CD8-positive, alpha-beta memory T cell (primary cell): ENCODE results near the gene SEMA3D. TPM values are rescaled to one million over a fixed set of nuclear protein-coding genes. Genes with fewer than 3 reads are reported as not detected.

ENCODE experiments used
- CTCF ChIA-PET: fragments of 350-600 bp; sonication (Branson Sonifier 250); formaldehyde crosslinking; loops from one replicate; lab custom pipeline; 2021; ENCODE audit warnings: antibody characterized with exemption; lab: Charles Lee
- POLR2A ChIA-PET: fragments of 350-600 bp; sonication (Branson Sonifier 250); formaldehyde crosslinking; loops from one replicate; lab custom pipeline; 2021; ENCODE audit warnings: antibody characterized with exemption; lab: Charles Lee
- DNase-seq, 5 donors: peaks; one replicate each; pipeline versions ENCODE4 v3.0.0 to v3.0.0-alpha.2; 2020 to 2022; ENCODE audit warnings: mixed read lengths in 1 of 5
- H3K27ac ChIP-seq: one replicate; pipeline ENCODE4 v1.7.0; 2013; ENCODE audit warnings: low read depth, mild to moderate bottlenecking, low read length, moderate library complexity
- H3K27me3 ChIP-seq: 2 replicates; pipeline ENCODE4 v1.7.0; 2013; ENCODE audit warnings: low read length, mild to moderate bottlenecking; ENCODE audit not compliant: insufficient read depth, poor library complexity, severe bottlenecking
- H3K36me3 ChIP-seq: 2 replicates; pipeline ENCODE4 v1.7.0; 2013; ENCODE audit warnings: mild to moderate bottlenecking, low read length, moderate library complexity; ENCODE audit not compliant: insufficient read depth
- H3K4me1 ChIP-seq: 2 replicates; pipeline ENCODE4 v1.7.0; 2013; ENCODE audit warnings: mild to moderate bottlenecking, low read length, moderate library complexity; ENCODE audit not compliant: insufficient read depth
- H3K4me3 ChIP-seq: 2 replicates; pipeline ENCODE4 v1.7.0; 2013; ENCODE audit warnings: mild to moderate bottlenecking, low read length
- H3K9me3 ChIP-seq: 2 replicates; pipeline ENCODE4 v1.7.0; 2013; ENCODE audit warnings: mild to moderate bottlenecking, low read length
- H3K27ac Mint-ChIP-seq, 8 donors: one replicate each; pipeline ENCODE4 v1.8.0; 2020 to 2021; ENCODE audit warnings: mixed read lengths in 8 of 8, mild to moderate bottlenecking in 6 of 8, inconsistent platforms in 3 of 8, moderate library complexity in 3 of 8
- H3K27me3 Mint-ChIP-seq, 2 donors: one replicate each; pipeline ENCODE4 v1.8.0; 2020 to 2021; ENCODE audit warnings: mixed read lengths in 2 of 2, mild to moderate bottlenecking in 1 of 2, moderate library complexity in 1 of 2
- H3K36me3 Mint-ChIP-seq, 3 donors: one replicate each; pipeline ENCODE4 v1.8.0; 2020 to 2021; ENCODE audit warnings: mixed read lengths in 3 of 3, inconsistent platforms in 1 of 3, mild to moderate bottlenecking in 1 of 3
- H3K4me1 Mint-ChIP-seq, 3 donors: one replicate each; pipeline ENCODE4 v1.8.0; 2020 to 2021; ENCODE audit warnings: mixed read lengths in 3 of 3, inconsistent platforms in 1 of 3, mild to moderate bottlenecking in 1 of 3
- H3K4me3 Mint-ChIP-seq, 7 donors: one replicate each; pipeline ENCODE4 v1.8.0; 2020 to 2021; ENCODE audit warnings: mixed read lengths in 7 of 7, mild to moderate bottlenecking in 6 of 7, moderate library complexity in 4 of 7, inconsistent platforms in 2 of 7
- H3K9me3 Mint-ChIP-seq, 5 donors: one replicate each; pipeline ENCODE4 v1.8.0; 2020 to 2022; ENCODE audit warnings: mixed read lengths in 5 of 5, mild to moderate bottlenecking in 3 of 5, moderate library complexity in 2 of 5, inconsistent platforms in 1 of 5
- polyA plus RNA-seq: library from polyadenylated mRNA; unstranded; fragments of 300-500 nt; fragmentation: Illumina TruSeq; gene quantifications from one replicate; pipeline ENCODE4 v1.2.3, GENCODE V29; 2021
- total RNA-seq, 2 experiments: library from RNA; stranded (reverse); gene quantifications; one replicate each; pipeline ENCODE4 v1.2.3, GENCODE V29; 2021

SEMA3D gene
- total and polyA plus RNA-seq, 3 experiments from 2014 or later = not detected

DNA sequence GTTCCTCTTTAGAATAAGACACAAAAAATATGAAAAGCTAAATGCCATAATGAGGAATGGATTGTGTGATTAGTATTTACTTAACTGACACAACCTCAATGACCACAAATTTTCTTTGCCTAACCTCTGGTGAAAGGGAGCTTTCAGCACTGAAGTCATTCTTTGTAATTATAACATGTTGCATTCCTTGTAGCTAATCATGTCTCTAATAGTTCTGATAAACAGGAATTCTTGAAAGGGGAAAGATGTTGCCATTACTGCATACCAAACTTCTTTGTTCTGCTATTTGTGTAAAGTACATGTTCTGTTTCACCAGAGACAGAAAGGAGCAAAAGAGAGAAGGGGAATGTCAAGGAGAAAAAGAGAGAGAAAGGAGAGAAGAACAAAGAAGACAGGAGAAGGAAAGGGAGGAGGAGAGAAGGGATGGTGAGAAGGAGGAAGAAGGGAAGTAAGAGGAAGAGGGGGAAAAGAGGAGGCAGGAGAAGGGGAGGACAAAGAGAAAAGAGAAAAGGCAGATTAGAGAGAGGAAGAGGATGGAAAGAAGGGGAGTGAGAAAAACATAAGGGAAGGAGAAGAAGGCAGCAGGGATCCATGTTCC is 120.9 kb downstream of the SEMA3D start:
- Histone ChIP-seq H3K27me3 (no peaks in the 10 kb centered on the region), H3K4me1 (no peaks in the 10 kb centered on the region), H3K27ac (no peak overlapping the region), H3K4me3 (no peak overlapping the region), H3K36me3 (no peaks in the 10 kb centered on the region), H3K9me3 (no peaks in the 10 kb centered on the region)
- Mint-ChIP-seq H3K27me3 (no peaks in the 10 kb centered on the region), H3K9me3 (peaks cover 0 to 30% (median 5%) of the 10 kb centered on the region in 5 donors), H3K36me3 (no peaks in the 10 kb centered on the region), H3K4me3 (no peak overlapping the region), H3K27ac (no peak overlapping the region), H3K4me1 (no peaks in the 10 kb centered on the region)
- POLR2A ChIA-PET = no interaction called here
- CTCF ChIA-PET = interaction anchor here (0.9 kb wide), 1 partner anchor 11 kb away, joined by 3 read pairs; no protein-coding TSS in a partner anchor
- no peak for DNase-seq

DNA sequence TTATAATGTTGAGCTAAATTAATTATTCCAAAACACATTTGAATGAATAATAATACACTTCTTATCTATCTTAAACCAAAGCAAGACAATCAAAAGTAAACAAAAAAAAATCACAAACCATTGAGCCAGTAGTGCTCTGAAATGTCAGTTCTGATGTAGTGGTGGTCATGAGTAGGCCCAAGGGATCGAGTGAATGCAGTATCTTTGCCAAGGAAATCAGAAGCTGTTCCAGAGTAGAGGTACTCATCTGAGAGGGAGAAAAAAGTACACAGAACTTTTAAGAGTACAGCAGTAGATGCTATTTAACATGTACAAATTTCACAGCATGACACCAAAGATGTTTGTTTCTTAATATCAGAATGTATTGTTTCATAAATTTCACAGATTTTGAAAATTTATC is 121.5 kb downstream of the SEMA3D start:
- Histone ChIP-seq H3K36me3 (no peaks in the 10 kb centered on the region), H3K27me3 (no peaks in the 10 kb centered on the region), H3K4me1 (no peaks in the 10 kb centered on the region), H3K27ac (no peak overlapping the region), H3K4me3 (no peak overlapping the region), H3K9me3 (no peaks in the 10 kb centered on the region)
- CTCF ChIA-PET = interaction anchor here (0.9 kb wide), 1 partner anchor 11 kb away, joined by 3 read pairs; no protein-coding TSS in a partner anchor
- no peak overlapping the region for H3K4me3 Mint-ChIP-seq
- POLR2A ChIA-PET = no interaction called here
- H3K27me3 Mint-ChIP-seq = no peaks in the 10 kb centered on the region
- H3K27ac Mint-ChIP-seq = no peak overlapping the region
- H3K4me1 Mint-ChIP-seq = no peaks in the 10 kb centered on the region
- peaks cover 0 to 28% (median 8%) of the 10 kb centered on the region in 5 donors for H3K9me3 Mint-ChIP-seq
- no peak for DNase-seq
- no peaks in the 10 kb centered on the region for H3K36me3 Mint-ChIP-seq

DNA sequence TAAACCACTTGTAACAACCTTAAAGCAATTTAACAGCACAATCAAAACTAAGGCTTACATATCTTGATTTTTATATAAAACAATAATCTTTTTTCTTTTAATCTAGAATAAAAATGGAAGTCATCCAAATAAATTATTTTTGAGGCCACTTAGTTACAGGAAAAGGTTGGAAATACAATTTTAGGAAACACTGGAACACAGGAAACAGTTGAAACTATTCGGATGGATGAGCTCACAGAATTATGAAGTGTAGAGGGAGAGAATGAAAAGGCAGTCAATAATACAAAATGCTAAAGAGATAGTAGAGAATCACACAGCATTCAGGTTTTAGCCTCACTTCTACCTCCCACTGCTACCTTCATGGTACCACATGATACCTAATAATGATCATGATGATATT is 124.2 kb downstream of the SEMA3D start:
- no peak for DNase-seq
- H3K9me3 Mint-ChIP-seq = peaks cover 0 to 29% (median 13%) of the 10 kb centered on the region in 5 donors
- Histone ChIP-seq H3K9me3 (no peaks in the 10 kb centered on the region), H3K27me3 (no peaks in the 10 kb centered on the region), H3K4me1 (no peaks in the 10 kb centered on the region), H3K36me3 (no peaks in the 10 kb centered on the region), H3K27ac (no peak overlapping the region), H3K4me3 (no peak overlapping the region)
- H3K27ac Mint-ChIP-seq = no peak overlapping the region
- CTCF ChIA-PET = interaction anchor here (1.7 kb wide), 1 partner anchor 8 kb away, joined by 4 read pairs; no protein-coding TSS in a partner anchor
- H3K27me3 Mint-ChIP-seq = no peaks in the 10 kb centered on the region
- H3K36me3 Mint-ChIP-seq = no peaks in the 10 kb centered on the region
- POLR2A ChIA-PET = no interaction called here
- no peak overlapping the region for H3K4me3 Mint-ChIP-seq
- H3K4me1 Mint-ChIP-seq = no peaks in the 10 kb centered on the region

DNA sequence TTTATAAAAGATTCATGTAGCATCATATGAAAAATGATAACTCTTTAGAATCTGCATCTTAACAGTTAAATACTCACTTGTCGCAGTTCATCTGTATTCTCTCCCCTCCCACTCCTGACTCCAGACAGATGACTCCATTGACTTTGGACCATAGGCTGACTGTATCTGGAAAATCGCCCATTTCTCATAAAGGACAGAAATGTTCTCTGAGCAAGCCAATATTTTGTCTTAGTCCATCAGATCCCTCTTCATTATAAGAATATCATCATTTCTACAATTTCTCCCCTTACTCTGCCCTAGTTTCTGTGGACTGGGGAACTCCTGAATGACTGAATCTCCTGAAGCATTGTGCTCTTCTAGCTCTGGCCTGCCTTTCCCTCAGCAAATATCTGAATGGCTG is 125.4 kb downstream of the SEMA3D start:
- H3K27ac Mint-ChIP-seq = no peak overlapping the region
- Histone ChIP-seq H3K4me3 (no peak overlapping the region), H3K4me1 (no peaks in the 10 kb centered on the region), H3K36me3 (no peaks in the 10 kb centered on the region), H3K27ac (no peak overlapping the region), H3K9me3 (no peaks in the 10 kb centered on the region), H3K27me3 (no peaks in the 10 kb centered on the region)
- ChIA-PET CTCF (interaction anchor here (1.7 kb wide), 1 partner anchor 10 kb away, joined by 4 read pairs; no protein-coding TSS in a partner anchor), POLR2A (no interaction called here)
- no peaks in the 10 kb centered on the region for H3K36me3 Mint-ChIP-seq
- H3K4me3 Mint-ChIP-seq = no peak overlapping the region
- H3K4me1 Mint-ChIP-seq = no peaks in the 10 kb centered on the region
- H3K9me3 Mint-ChIP-seq = peaks cover 2 to 30% (median 13%) of the 10 kb centered on the region in 5 donors
- no peak for DNase-seq
- H3K27me3 Mint-ChIP-seq = no peaks in the 10 kb centered on the region

DNA sequence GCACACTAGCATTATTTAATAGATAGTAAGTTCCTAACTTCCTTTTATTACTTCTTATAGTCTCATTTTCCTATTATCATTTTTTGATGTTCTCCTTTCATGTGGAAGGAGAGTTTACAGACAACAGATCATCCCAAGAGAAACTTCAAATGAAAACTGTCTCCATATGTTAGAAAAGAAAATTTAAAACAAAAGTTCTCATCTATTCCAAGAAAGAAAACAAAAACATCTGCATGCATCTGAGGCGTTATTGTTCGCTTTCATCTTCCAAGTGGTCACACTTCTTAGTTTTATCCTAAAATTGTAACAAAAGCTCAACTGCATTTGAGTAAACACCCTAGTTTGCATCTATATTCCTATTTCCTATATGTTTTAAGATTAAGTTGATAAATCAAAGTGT is 126.2 kb downstream of the SEMA3D start:
- CTCF ChIA-PET = interaction anchor here (1.7 kb wide), 1 partner anchor 10 kb away, joined by 4 read pairs; no protein-coding TSS in a partner anchor
- H3K4me3 ChIP-seq = no peak overlapping the region
- H3K4me3 Mint-ChIP-seq = no peak overlapping the region
- no peaks in the 10 kb centered on the region for H3K4me1 Mint-ChIP-seq
- H3K27me3 ChIP-seq = no peaks in the 10 kb centered on the region
- H3K27me3 Mint-ChIP-seq = no peaks in the 10 kb centered on the region
- peaks cover 2 to 33% (median 9%) of the 10 kb centered on the region in 5 donors for H3K9me3 Mint-ChIP-seq
- no peak overlapping the region for H3K27ac ChIP-seq
- DNase-seq = no peak
- H3K9me3 ChIP-seq = no peaks in the 10 kb centered on the region
- no peak overlapping the region for H3K27ac Mint-ChIP-seq
- H3K36me3 Mint-ChIP-seq = no peaks in the 10 kb centered on the region
- POLR2A ChIA-PET = no interaction called here
- H3K36me3 ChIP-seq = no peaks in the 10 kb centered on the region
- H3K4me1 ChIP-seq = no peaks in the 10 kb centered on the region

DNA sequence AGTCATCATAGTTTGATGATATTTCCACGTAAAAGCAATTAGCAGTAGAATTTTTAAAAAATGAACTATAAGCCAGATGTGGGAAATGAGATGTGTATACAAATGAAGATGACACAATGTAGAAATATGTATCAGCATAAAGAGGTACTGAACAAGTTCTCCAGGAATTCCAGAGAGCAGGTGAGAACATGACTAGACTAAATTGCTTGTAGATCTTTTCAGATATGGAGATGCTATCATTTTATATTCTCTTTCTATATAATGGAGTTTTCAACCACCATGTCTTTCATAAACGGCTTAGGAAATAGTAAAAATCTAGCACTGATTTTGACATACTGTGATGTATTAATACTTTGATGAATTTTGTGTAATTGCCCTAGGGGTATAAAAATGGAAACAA is 130.9 kb downstream of the SEMA3D start:
- Histone ChIP-seq H3K9me3 (no peaks in the 10 kb centered on the region), H3K4me3 (no peak overlapping the region), H3K36me3 (no peaks in the 10 kb centered on the region), H3K27me3 (no peaks in the 10 kb centered on the region), H3K27ac (no peak overlapping the region), H3K4me1 (no peaks in the 10 kb centered on the region)
- no peaks in the 10 kb centered on the region for H3K36me3 Mint-ChIP-seq
- CTCF ChIA-PET = no interaction called here
- peaks cover 2 to 22% (median 10%) of the 10 kb centered on the region in 5 donors for H3K9me3 Mint-ChIP-seq
- no peak overlapping the region for H3K4me3 Mint-ChIP-seq
- H3K27me3 Mint-ChIP-seq = no peaks in the 10 kb centered on the region
- H3K27ac Mint-ChIP-seq = no peak overlapping the region
- no peaks in the 10 kb centered on the region for H3K4me1 Mint-ChIP-seq
- DNase-seq = no peak
- POLR2A ChIA-PET = no interaction called here

DNA sequence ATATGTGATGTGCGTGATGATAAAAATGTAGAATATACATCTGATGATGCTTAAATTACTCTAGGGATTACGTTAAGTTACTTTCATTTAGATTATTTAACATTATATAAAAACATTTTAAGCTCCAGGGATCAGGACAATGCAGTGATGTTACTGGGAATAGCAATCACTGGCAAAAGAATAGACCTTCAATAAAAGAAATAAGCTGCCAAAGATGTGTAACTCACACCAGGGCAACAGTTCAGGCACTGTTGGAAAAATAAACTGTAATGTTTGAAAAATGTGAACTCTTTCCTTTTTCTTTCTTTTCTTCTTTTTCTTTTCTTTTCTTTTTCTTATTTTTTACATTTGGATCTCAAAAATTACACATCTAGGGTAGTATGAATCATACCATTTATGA is 131.7 kb downstream of the SEMA3D start:
- ChIA-PET CTCF (interaction anchor here (1.3 kb wide), 1 partner anchor 11 kb away, joined by 3 read pairs; no protein-coding TSS in a partner anchor), POLR2A (no interaction called here)
- peaks cover 2 to 22% (median 6%) of the 10 kb centered on the region in 5 donors for H3K9me3 Mint-ChIP-seq
- no peaks in the 10 kb centered on the region for H3K4me1 Mint-ChIP-seq
- Histone ChIP-seq H3K4me1 (no peaks in the 10 kb centered on the region), H3K9me3 (no peaks in the 10 kb centered on the region), H3K27ac (no peak overlapping the region), H3K36me3 (no peaks in the 10 kb centered on the region), H3K27me3 (no peaks in the 10 kb centered on the region), H3K4me3 (no peak overlapping the region)
- no peak overlapping the region for H3K4me3 Mint-ChIP-seq
- H3K27me3 Mint-ChIP-seq = no peaks in the 10 kb centered on the region
- no peak overlapping the region for H3K27ac Mint-ChIP-seq
- DNase-seq = no peak
- no peaks in the 10 kb centered on the region for H3K36me3 Mint-ChIP-seq

DNA sequence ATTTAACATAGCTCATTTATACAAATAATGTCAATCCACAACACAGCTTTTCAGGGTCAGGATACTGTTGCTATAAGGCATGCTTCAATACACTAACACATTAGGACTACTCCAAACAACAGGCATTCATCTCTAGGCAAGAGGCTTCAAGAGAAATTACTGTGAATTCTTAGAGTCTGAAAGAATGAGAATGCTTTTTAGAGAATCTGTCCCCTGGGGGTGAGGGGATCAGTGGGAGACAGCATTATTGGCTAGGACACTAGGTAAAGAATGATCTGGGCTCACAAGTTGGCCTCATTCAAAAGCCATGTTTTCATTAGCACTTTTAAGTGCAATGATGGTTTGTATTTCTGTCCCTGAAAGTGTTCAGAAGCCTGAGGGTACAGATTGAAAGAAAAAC is 132.6 kb downstream of the SEMA3D start:
- CTCF ChIA-PET = interaction anchor here (1.3 kb wide), 1 partner anchor 12 kb away, joined by 3 read pairs; no protein-coding TSS in a partner anchor
- peaks cover 2 to 17% (median 5%) of the 10 kb centered on the region in 5 donors for H3K9me3 Mint-ChIP-seq
- H3K27me3 Mint-ChIP-seq = no peaks in the 10 kb centered on the region
- no peaks in the 10 kb centered on the region for H3K36me3 Mint-ChIP-seq
- Histone ChIP-seq H3K27ac (no peak overlapping the region), H3K36me3 (no peaks in the 10 kb centered on the region), H3K9me3 (no peaks in the 10 kb centered on the region), H3K4me1 (no peaks in the 10 kb centered on the region), H3K4me3 (no peak overlapping the region), H3K27me3 (no peaks in the 10 kb centered on the region)
- POLR2A ChIA-PET = no interaction called here
- no peak for DNase-seq
- H3K4me1 Mint-ChIP-seq = no peaks in the 10 kb centered on the region
- H3K27ac Mint-ChIP-seq = no peak overlapping the region
- no peak overlapping the region for H3K4me3 Mint-ChIP-seq
